ENCODE results near the gene CXCL16. TPM values are rescaled to one million over a fixed set of nuclear protein-coding genes. Genes with fewer than 3 reads are reported as not detected.

CXCL16 gene
- total and polyA plus RNA-seq, 2 donors (not counting 1 experiment from before 2014, with no cell fraction given), result 0.83 to 2.0 TPM

DNA sequence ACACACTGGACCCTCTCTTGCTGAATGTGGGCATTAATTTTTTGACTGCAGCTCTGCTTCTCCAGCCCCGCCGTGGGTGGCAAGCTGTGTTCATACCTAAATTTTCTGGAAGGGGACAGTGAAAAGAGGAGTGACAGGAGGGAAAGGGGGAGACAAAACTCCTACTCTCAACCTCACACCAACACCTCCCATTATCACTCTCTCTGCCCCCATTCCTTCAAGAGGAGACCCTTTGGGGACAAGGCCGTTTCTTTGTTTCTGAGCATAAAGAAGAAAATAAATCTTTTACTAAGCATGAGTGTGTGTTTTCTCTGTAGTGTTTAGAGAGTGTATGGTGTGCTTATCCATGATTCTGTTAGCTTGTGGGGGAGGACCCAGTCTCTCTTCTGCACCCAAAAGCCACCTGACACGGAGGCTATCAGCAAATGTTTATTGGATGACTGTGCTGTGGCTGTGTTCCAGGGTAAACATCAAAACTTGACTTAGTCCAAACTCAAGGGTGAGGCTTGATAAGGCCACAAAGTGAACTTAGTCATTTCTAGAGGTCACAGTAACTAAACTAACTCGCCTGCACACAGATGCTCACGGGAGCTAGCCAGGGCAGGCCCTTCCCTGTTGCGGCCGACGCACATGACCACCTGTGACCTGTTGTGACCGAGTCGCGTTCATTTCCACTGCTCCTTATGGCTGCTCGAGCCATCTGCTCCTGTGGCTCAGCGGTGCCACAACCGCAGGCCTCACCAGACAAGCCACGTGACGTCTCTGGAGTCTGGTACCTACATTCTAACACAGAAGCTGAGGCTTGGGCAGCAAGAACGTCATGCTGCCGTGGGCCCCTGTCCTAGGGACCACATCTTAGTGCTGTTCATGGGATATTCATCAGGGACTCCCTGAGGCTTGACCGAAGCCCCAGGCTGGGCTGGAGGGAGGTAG, 18.3 kb downstream of the CXCL16 start:
- no peak overlapping the region for H2AFZ ChIP-seq (ENCODE audit: low read length)

DNA sequence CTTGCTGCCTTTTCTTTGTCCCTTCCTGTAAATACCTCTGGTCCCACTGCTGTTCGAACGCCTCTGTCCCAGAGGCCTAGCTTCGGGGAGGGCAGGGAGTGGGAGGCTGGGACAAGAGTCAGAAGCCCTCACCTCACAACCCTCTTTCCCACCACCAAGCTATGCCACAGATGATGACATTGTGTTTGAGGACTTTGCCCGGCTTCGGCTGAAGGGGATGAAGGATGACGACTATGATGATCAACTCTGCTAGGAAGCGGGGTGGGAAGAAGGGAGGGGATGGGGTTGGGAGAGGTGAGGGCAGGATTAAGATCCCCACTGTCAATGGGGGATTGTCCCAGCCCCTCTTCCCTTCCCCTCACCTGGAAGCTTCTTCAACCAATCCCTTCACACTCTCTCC, 18.9 kb downstream of the CXCL16 start:
- Histone ChIP-seq H3K9ac (ENCODE audit: insufficient read depth, low read length) (no peak overlapping the region), H3K4me2 (ENCODE audit: extremely low read depth, insufficient read depth, low read length) (no peak overlapping the region), H3K4me1 (ENCODE audit: control insufficient read depth, extremely low read depth, insufficient read depth, low read length) (peaks cover 4% of the 10 kb centered on the region), H2AFZ (ENCODE audit: low read length) (no peak overlapping the region), H3K27ac (ENCODE audit: insufficient read depth, low read length) (no peak overlapping the region), H3K27me3 (ENCODE audit: control insufficient read depth, insufficient read depth, low read length) (no peaks in the 10 kb centered on the region), H4K20me1 (ENCODE audit: control insufficient read depth, extremely low read depth, insufficient read depth, low read length) (no peaks in the 10 kb centered on the region), H3K79me2 (ENCODE audit: control insufficient read depth, insufficient read depth, low read length) (no peaks in the 10 kb centered on the region), H3K36me3 (ENCODE audit: control insufficient read depth, insufficient read depth, low read length) (no peaks in the 10 kb centered on the region), H3K4me3 (replicated peaks in 1 of 4; ENCODE audit: control extremely low read depth in 1 of 4, insufficient read depth in 1 of 4, low read depth in 3 of 4, low read length in 4 of 4) (no peak overlapping the region), H3K9me3 (ENCODE audit: control insufficient read depth, insufficient read depth, low read depth, low read length) (no peaks in the 10 kb centered on the region)
- TF ChIP-seq, protein P1, sequence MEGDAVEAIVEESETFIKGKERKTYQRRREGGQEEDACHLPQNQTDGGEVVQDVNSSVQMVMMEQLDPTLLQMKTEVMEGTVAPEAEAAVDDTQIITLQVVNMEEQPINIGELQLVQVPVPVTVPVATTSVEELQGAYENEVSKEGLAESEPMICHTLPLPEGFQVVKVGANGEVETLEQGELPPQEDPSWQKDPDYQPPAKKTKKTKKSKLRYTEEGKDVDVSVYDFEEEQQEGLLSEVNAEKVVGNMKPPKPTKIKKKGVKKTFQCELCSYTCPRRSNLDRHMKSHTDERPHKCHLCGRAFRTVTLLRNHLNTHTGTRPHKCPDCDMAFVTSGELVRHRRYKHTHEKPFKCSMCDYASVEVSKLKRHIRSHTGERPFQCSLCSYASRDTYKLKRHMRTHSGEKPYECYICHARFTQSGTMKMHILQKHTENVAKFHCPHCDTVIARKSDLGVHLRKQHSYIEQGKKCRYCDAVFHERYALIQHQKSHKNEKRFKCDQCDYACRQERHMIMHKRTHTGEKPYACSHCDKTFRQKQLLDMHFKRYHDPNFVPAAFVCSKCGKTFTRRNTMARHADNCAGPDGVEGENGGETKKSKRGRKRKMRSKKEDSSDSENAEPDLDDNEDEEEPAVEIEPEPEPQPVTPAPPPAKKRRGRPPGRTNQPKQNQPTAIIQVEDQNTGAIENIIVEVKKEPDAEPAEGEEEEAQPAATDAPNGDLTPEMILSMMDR (conservative IDR thresholded peaks at IDR 0.05 in 1 of 2, IDR thresholded peaks at IDR 0.05 in 1 of 2; ENCODE audit: low read depth in 1 of 2, low read length in 2 of 2), result no peak
- TF ChIP-seq EZH2 (IDR thresholded peaks at IDR 0.05; ENCODE audit: low read length, missing control alignments), result no peak
- no peak for DNase-seq (ENCODE audit: low read depth in 2 of 2)

More for the DNA sequence above, 18.3 kb downstream of the CXCL16 start:
- no peak overlapping the region for H3K4me2 ChIP-seq (ENCODE audit: extremely low read depth, insufficient read depth, low read length)
- peaks cover 4% of the 10 kb centered on the region for H3K4me1 ChIP-seq (ENCODE audit: control insufficient read depth, extremely low read depth, insufficient read depth, low read length)
- no peaks in the 10 kb centered on the region for H3K79me2 ChIP-seq (ENCODE audit: control insufficient read depth, insufficient read depth, low read length)
- no peak overlapping the region for H3K9ac ChIP-seq (ENCODE audit: insufficient read depth, low read length)
- no peak overlapping the region for H3K4me3 ChIP-seq (replicated peaks in 1 of 4; ENCODE audit: control extremely low read depth in 1 of 4, insufficient read depth in 1 of 4, low read depth in 3 of 4, low read length in 4 of 4)
- no peak overlapping the region for H3K27ac ChIP-seq (ENCODE audit: insufficient read depth, low read length)
- no peaks in the 10 kb centered on the region for H3K36me3 ChIP-seq (ENCODE audit: control insufficient read depth, insufficient read depth, low read length)
- no peaks in the 10 kb centered on the region for H3K9me3 ChIP-seq (ENCODE audit: control insufficient read depth, insufficient read depth, low read depth, low read length)
- TF ChIP-seq, protein P1 (conservative IDR thresholded peaks at IDR 0.05 in 1 of 2, IDR thresholded peaks at IDR 0.05 in 1 of 2; ENCODE audit: low read depth in 1 of 2, low read length in 2 of 2), result no peak
- no peak for TF ChIP-seq EZH2 (IDR thresholded peaks at IDR 0.05; ENCODE audit: low read length, missing control alignments)
- H3K27me3 ChIP-seq (ENCODE audit: control insufficient read depth, insufficient read depth, low read length), result no peaks in the 10 kb centered on the region
- no peaks in the 10 kb centered on the region for H4K20me1 ChIP-seq (ENCODE audit: control insufficient read depth, extremely low read depth, insufficient read depth, low read length)
- peak; percentile 39 to 60 for DNase-seq (ENCODE audit: low read depth in 2 of 2)

DNA sequence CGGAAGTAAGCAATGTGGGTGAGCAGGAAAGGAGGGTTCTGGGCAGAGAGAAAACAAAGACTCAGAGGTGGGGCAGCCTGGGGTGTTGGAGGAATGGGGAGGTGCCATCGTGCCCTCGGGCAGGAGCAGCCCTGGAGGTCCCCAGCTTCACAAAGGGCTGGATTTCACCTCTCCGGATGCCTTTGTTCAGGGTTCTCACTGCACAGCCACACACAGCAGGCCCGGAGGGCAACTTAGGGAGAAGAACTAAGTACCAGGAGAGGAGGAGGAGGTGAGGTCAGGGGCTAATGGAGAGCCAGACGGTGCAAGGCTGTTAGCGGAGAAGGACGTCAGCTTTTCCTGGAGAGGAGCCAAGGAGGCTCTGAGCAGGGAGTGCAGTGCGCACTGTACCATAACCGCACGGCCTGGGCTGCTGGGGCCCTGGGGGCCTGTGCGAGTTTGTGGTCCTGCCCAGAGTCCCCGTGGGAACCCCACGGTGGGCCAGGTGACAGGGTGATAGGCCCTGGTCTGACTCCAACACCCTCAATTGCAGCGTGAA, 20.0 kb downstream of the CXCL16 start:
- TF ChIP-seq EZH2 (IDR thresholded peaks at IDR 0.05; ENCODE audit: low read length, missing control alignments), result no peak
- TF ChIP-seq, protein P1 (conservative IDR thresholded peaks at IDR 0.05 in 1 of 2, IDR thresholded peaks at IDR 0.05 in 1 of 2; ENCODE audit: low read depth in 1 of 2, low read length in 2 of 2), result no peak
- DNase-seq (ENCODE audit: low read depth in 2 of 2), result no peak

More for the DNA sequence above, 20.0 kb downstream of the CXCL16 start:
- no peak overlapping the region for H3K4me2 ChIP-seq (ENCODE audit: extremely low read depth, insufficient read depth, low read length)
- H3K4me3 ChIP-seq (replicated peaks in 1 of 4; ENCODE audit: control extremely low read depth in 1 of 4, insufficient read depth in 1 of 4, low read depth in 3 of 4, low read length in 4 of 4), result no peak overlapping the region
- H3K27me3 ChIP-seq (ENCODE audit: control insufficient read depth, insufficient read depth, low read length), result no peaks in the 10 kb centered on the region
- H3K9ac ChIP-seq (ENCODE audit: insufficient read depth, low read length), result no peak overlapping the region
- no peaks in the 10 kb centered on the region for H3K36me3 ChIP-seq (ENCODE audit: control insufficient read depth, insufficient read depth, low read length)
- peaks cover 4% of the 10 kb centered on the region for H3K4me1 ChIP-seq (ENCODE audit: control insufficient read depth, extremely low read depth, insufficient read depth, low read length)
- no peaks in the 10 kb centered on the region for H4K20me1 ChIP-seq (ENCODE audit: control insufficient read depth, extremely low read depth, insufficient read depth, low read length)
- H3K79me2 ChIP-seq (ENCODE audit: control insufficient read depth, insufficient read depth, low read length), result no peaks in the 10 kb centered on the region
- H3K9me3 ChIP-seq (ENCODE audit: control insufficient read depth, insufficient read depth, low read depth, low read length), result no peaks in the 10 kb centered on the region
- no peak overlapping the region for H3K27ac ChIP-seq (ENCODE audit: insufficient read depth, low read length)
- H2AFZ ChIP-seq (ENCODE audit: low read length), result no peak overlapping the region

Measured in fibroblast of lung (primary cell).